Natural killer cell (primary cell): ENCODE measurements around the gene ROBO2. TPM values are rescaled to one million over a fixed set of nuclear protein-coding genes. Genes with fewer than 3 reads are reported as not detected.

Experiments used
- ATAC-seq, 3 donors: fragments of 150-1000 bp in 2 of 3; fragments of 200-7000 bp in 1 of 3; cut with Tn5 transposase; 1 replicate in 1 of 3; 2 replicates in 2 of 3; pipeline ENCODE4 v1.10.0; 2021; ENCODE audit warnings: mild to moderate bottlenecking in 2 of 3, moderate library complexity in 2 of 3
- DNase-seq, 2 donors: peaks; one replicate each; pipeline versions ENCODE4 v3.0.0 to v3.0.0-alpha.2; 2013 to 2021; ENCODE audit warnings: mixed read lengths in 1 of 2
- H3K27ac ChIP-seq: one replicate; pipeline ENCODE4 v1.5.1; 2013; ENCODE audit warnings: mild to moderate bottlenecking, low read length
- H3K27me3 ChIP-seq: one replicate; pipeline ENCODE4 v1.6.1; 2013; ENCODE audit warnings: low read length; ENCODE audit not compliant: control insufficient read depth, insufficient read depth
- H3K36me3 ChIP-seq: one replicate; pipeline ENCODE4 v1.6.1; 2013; ENCODE audit warnings: low read length; ENCODE audit not compliant: control insufficient read depth, insufficient read depth
- H3K4me1 ChIP-seq: one replicate; pipeline ENCODE4 v1.6.1; 2013; ENCODE audit warnings: low read length; ENCODE audit not compliant: control insufficient read depth, insufficient read depth
- H3K4me3 ChIP-seq: one replicate; pipeline ENCODE4 v1.5.1; 2013; ENCODE audit warnings: low read length
- H3K9me3 ChIP-seq: one replicate; pipeline ENCODE4 v1.6.1; 2013; ENCODE audit warnings: low read length; ENCODE audit not compliant: control insufficient read depth, insufficient read depth
- H3K27ac Mint-ChIP-seq, 2 donors: one replicate each; pipeline ENCODE4 v1.8.0; 2022; ENCODE audit warnings: mild to moderate bottlenecking in 2 of 2, mixed read lengths in 2 of 2, moderate library complexity in 1 of 2
- H3K27me3 Mint-ChIP-seq, 2 donors: one replicate each; pipeline ENCODE4 v1.8.0; 2022; ENCODE audit warnings: low read depth in 2 of 2, mixed read lengths in 2 of 2
- H3K36me3 Mint-ChIP-seq: one replicate; pipeline ENCODE4 v1.8.0; 2022; ENCODE audit warnings: mixed read lengths
- H3K4me1 Mint-ChIP-seq, 2 donors: one replicate each; pipeline ENCODE4 v1.8.0; 2022; ENCODE audit warnings: mixed read lengths in 2 of 2
- H3K4me3 Mint-ChIP-seq: one replicate; pipeline ENCODE4 v1.8.0; 2022; ENCODE audit warnings: mild to moderate bottlenecking, moderate library complexity, mixed read lengths
- H3K9me3 Mint-ChIP-seq, 2 donors: one replicate each; pipeline ENCODE4 v1.8.0; 2022; ENCODE audit warnings: mixed read lengths in 2 of 2
- WGBS: methylation state at CpG from one replicate; pipeline ENCODE4 v1.1.7; 2013; ENCODE audit warnings: missing lambda C conversion rate; ENCODE audit not compliant: insufficient coverage; 5-methylcytosine and 5-hydroxymethylcytosine counted together
- intact Hi-C: fragments of 100-400 bp; cut with micrococcal nuclease; formaldehyde crosslinking; loops from one replicate; pipeline ENCODE4 v1.14.2; 2022
- total RNA-seq, 4 donors: library from RNA; stranded (reverse); fragments of 120-200 nt in 1 of 4; gene quantifications; one replicate each; pipeline versions ENCODE4 v1.2.3 to v1.2.4, GENCODE V29; 2013 to 2022
- TF ChIP-seq, protein P1 (sequence below): fragments of 200-600 bp; IDR thresholded peaks from one replicate; pipeline ENCODE4 v1.8.0; 2022; ENCODE audit warnings: antibody characterized with exemption

Gene ROBO2
- total RNA-seq, 3 donors from 2014 or later (not counting 1 experiment from before 2014, with no cell fraction given): not detected

- H3K4me3 ChIP-seq: no peak overlapping the region
- 62% methylated on average over 2 of the region's 4 CpGs for whole genome bisulfite sequencing
- no peaks in the 10 kb centered on the region for H3K4me1 ChIP-seq
- H3K27me3 ChIP-seq: no peaks in the 10 kb centered on the region
- Mint-ChIP-seq H3K27me3 (no peaks in the 10 kb centered on the region), H3K27ac (no peak overlapping the region), H3K9me3 (peaks cover 14 to 16% of the 10 kb centered on the region in 2 donors), H3K36me3 (no peaks in the 10 kb centered on the region), H3K4me3 (no peak overlapping the region), H3K4me1 (no peaks in the 10 kb centered on the region)
- no peak overlapping the region for H3K27ac ChIP-seq
- ATAC-seq (no peak), DNase-seq (no peak)
- TF ChIP-seq, protein P1, sequence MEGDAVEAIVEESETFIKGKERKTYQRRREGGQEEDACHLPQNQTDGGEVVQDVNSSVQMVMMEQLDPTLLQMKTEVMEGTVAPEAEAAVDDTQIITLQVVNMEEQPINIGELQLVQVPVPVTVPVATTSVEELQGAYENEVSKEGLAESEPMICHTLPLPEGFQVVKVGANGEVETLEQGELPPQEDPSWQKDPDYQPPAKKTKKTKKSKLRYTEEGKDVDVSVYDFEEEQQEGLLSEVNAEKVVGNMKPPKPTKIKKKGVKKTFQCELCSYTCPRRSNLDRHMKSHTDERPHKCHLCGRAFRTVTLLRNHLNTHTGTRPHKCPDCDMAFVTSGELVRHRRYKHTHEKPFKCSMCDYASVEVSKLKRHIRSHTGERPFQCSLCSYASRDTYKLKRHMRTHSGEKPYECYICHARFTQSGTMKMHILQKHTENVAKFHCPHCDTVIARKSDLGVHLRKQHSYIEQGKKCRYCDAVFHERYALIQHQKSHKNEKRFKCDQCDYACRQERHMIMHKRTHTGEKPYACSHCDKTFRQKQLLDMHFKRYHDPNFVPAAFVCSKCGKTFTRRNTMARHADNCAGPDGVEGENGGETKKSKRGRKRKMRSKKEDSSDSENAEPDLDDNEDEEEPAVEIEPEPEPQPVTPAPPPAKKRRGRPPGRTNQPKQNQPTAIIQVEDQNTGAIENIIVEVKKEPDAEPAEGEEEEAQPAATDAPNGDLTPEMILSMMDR: no peak
- intact Hi-C loops: no loop called here
- H3K36me3 ChIP-seq: no peaks in the 10 kb centered on the region
- H3K9me3 ChIP-seq: no peaks in the 10 kb centered on the region
Observed at GRCh38 chr3:77186728-77187127, 146.8 kb downstream of the ROBO2 start.

DNA sequence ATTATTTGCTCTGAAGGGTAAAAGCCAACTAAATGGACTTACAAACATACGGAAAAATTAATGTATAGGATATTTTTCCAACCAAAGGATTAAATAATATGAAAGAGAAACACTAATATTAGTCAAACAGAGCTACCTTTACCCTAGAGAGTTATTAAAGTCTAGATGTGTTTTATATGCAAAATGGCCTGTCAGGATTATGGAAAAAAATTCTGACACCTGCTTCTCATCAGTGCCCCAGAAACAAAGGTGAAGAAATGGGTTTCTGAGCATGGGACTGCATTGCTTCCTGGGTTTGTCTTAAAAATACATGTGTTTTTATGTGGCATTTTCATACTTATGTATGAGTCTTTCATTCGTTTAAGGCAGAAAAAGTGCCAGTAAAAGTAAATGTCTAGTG is 148.3 kb downstream of the ROBO2 start:
- no peak for ATAC-seq
- WGBS: no CpG with 5 or more reads among the region's 2 CpGs
- H3K27ac Mint-ChIP-seq: no peak overlapping the region
- no peak overlapping the region for H3K4me3 Mint-ChIP-seq
- Histone ChIP-seq H3K4me1 (no peaks in the 10 kb centered on the region), H3K27me3 (no peaks in the 10 kb centered on the region), H3K9me3 (no peaks in the 10 kb centered on the region), H3K36me3 (no peaks in the 10 kb centered on the region), H3K27ac (no peak overlapping the region), H3K4me3 (no peak overlapping the region)
- H3K36me3 Mint-ChIP-seq: no peaks in the 10 kb centered on the region
- H3K27me3 Mint-ChIP-seq: no peaks in the 10 kb centered on the region
- intact Hi-C loops: no loop called here
- TF ChIP-seq, protein P1: no peak
- H3K9me3 Mint-ChIP-seq: peaks cover 14 to 16% of the 10 kb centered on the region in 2 donors
- H3K4me1 Mint-ChIP-seq: no peaks in the 10 kb centered on the region
- no peak for DNase-seq

DNA sequence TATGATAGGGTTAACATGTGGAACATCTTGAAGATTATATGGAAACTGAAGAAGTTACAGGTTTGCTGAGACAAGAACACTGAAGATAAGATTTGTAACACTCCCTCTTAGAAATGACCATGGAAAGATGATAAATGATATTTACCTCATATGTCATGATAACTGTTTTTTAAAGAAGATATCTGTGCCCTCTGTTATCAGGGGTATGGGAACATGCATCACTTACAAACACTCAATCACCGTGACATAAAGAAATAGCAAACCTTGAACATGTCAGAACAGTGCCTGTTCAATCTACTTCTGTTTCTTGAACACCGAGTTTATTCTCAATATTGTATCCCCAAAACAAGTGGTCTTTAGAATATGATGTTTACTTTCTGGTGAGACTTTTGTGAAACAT is 149.4 kb downstream of the ROBO2 start:
- peaks cover 13 to 16% of the 10 kb centered on the region in 2 donors for H3K9me3 Mint-ChIP-seq
- no peak overlapping the region for H3K4me3 Mint-ChIP-seq
- H3K27ac Mint-ChIP-seq: no peak overlapping the region
- H3K9me3 ChIP-seq: no peaks in the 10 kb centered on the region
- no peaks in the 10 kb centered on the region for H3K27me3 ChIP-seq
- no peak for DNase-seq
- intact Hi-C loops: no loop called here
- no peaks in the 10 kb centered on the region for H3K4me1 ChIP-seq
- no peaks in the 10 kb centered on the region for H3K36me3 ChIP-seq
- no peak overlapping the region for H3K4me3 ChIP-seq
- no peaks in the 10 kb centered on the region for H3K27me3 Mint-ChIP-seq
- no peak overlapping the region for H3K27ac ChIP-seq
- TF ChIP-seq, protein P1: no peak
- no peaks in the 10 kb centered on the region for H3K4me1 Mint-ChIP-seq
- ATAC-seq: no peak
- no peaks in the 10 kb centered on the region for H3K36me3 Mint-ChIP-seq
- 82% methylated on average over 1 of the region's 2 CpGs for WGBS

DNA sequence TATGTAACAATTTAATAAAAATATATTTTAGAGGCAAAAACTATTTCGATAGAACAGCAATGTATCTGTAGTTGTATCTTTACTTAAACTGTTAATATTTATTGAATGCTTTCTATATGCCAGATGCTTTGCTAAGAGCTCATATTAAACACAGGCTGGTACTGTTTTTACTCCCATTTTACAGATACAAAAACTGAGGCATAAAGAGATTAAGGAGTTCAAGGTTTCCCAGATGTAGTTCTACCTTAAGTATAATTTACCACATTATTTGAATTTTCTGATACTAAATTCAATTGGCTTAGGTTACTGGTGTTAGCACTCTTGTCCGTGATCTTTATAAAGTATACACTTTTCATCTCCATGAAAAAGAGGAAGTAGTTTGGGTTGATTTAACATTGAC is 149.8 kb downstream of the ROBO2 start:
- Histone ChIP-seq H3K9me3 (no peaks in the 10 kb centered on the region), H3K4me1 (no peaks in the 10 kb centered on the region), H3K27ac (no peak overlapping the region), H3K27me3 (no peaks in the 10 kb centered on the region), H3K36me3 (no peaks in the 10 kb centered on the region), H3K4me3 (no peak overlapping the region)
- Mint-ChIP-seq H3K27me3 (no peaks in the 10 kb centered on the region), H3K4me1 (no peaks in the 10 kb centered on the region), H3K36me3 (no peaks in the 10 kb centered on the region), H3K27ac (no peak overlapping the region), H3K9me3 (peaks cover 12 to 14% of the 10 kb centered on the region in 2 donors), H3K4me3 (no peak overlapping the region)
- intact Hi-C loops: no loop called here
- DNase-seq: no peak
- WGBS: no CpG with 5 or more reads among the region's 2 CpGs
- no peak for ATAC-seq
- TF ChIP-seq, protein P1: no peak
